HEK293 (cell line): ENCODE data around the gene SKAP1.

Experiments
- CTCF ChIA-PET: fragments of 350-600 bp; formaldehyde crosslinking; extraction: SDS; loops from one replicate; lab custom pipeline; 2021; ENCODE audit warnings: antibody characterized with exemption; lab: Yijun Ruan, JAX
- POLR2A ChIA-PET: fragments of 300-600 bp; formaldehyde crosslinking; extraction: SDS; loops from one replicate; lab custom pipeline; 2020; ENCODE audit warnings: antibody characterized with exemption, inconsistent platforms; lab: Yijun Ruan, JAX
- H3K27ac ChIP-seq: fragments of 200-500 bp; sonication (Bioruptor generic); 2 replicates; pipeline ENCODE4 v1.5.1; 2014; ENCODE audit warnings: low read depth, low read length, control low read depth, inconsistent platforms; ENCODE audit errors: extremely low read depth
- H3K36me3 ChIP-seq, 2 experiments: fragments of 200-500 bp in 1 of 2; sonication (Bioruptor generic) in 1 of 2; 1 replicate in 1 of 2; 2 replicates in 1 of 2; pipeline ENCODE4 v1.5.1; 2014 to 2017; ENCODE audit warnings: inconsistent platforms in 2 of 2, low read length in 2 of 2; ENCODE audit not compliant: control insufficient read depth in 2 of 2, insufficient read depth in 1 of 2
- H3K4me1 ChIP-seq: fragments of 200-500 bp; sonication (Bioruptor generic); 2 replicates; pipeline ENCODE4 v1.5.1; 2014; ENCODE audit warnings: mild to moderate bottlenecking, low read length, inconsistent platforms; ENCODE audit not compliant: control insufficient read depth, insufficient read depth
- H3K4me3 ChIP-seq: 2 replicates; pipeline ENCODE4 v1.5.1; 2011; ENCODE audit warnings: low read depth, mild to moderate bottlenecking, control low read depth, low read length, moderate library complexity
- H3K9me3 ChIP-seq: fragments of 200-500 bp; sonication (Bioruptor generic); 2 replicates; pipeline ENCODE4 v1.5.1; 2014; ENCODE audit warnings: low read depth, low read length, inconsistent platforms; ENCODE audit not compliant: control insufficient read depth, insufficient read depth
- MZF1 ChIP-seq: fragments of 450-650 bp; formaldehyde crosslinking; IDR thresholded peaks from 2 replicates; pipeline ENCODE4 v1.5.1; 2017; ENCODE audit warnings: missing biosample characterization, missing genetic modification characterization, borderline replicate concordance
- PATZ1 ChIP-seq: fragments of 450-650 bp; formaldehyde crosslinking; IDR thresholded peaks from 2 replicates; pipeline ENCODE4 v1.5.1; 2016; ENCODE audit warnings: missing biosample characterization, missing genetic modification characterization
- PBX3 ChIP-seq: sonication (generic); formaldehyde crosslinking; IDR thresholded peaks from 2 replicates; pipeline ENCODE4 v1.8.1; 2022; ENCODE audit warnings: mild to moderate bottlenecking, moderate library complexity, missing genetic modification reagents
- PRDM6 ChIP-seq: fragments of 450-650 bp; formaldehyde crosslinking; IDR thresholded peaks from 2 replicates; pipeline ENCODE4 v1.5.1; 2017; ENCODE audit warnings: missing biosample characterization, missing genetic modification characterization
- RBAK ChIP-seq: fragments of 450-650 bp; formaldehyde crosslinking; IDR thresholded peaks from 2 replicates; pipeline ENCODE4 v1.5.1; 2016; ENCODE audit warnings: missing biosample characterization, missing genetic modification characterization
- ZBTB7A ChIP-seq: fragments of 450-650 bp; formaldehyde crosslinking; IDR thresholded peaks from 2 replicates; pipeline ENCODE4 v1.5.1; 2016; ENCODE audit warnings: low read depth, missing biosample characterization, missing genetic modification characterization
- ZNF138 ChIP-seq: fragments of 450-650 bp; formaldehyde crosslinking; IDR thresholded peaks from 2 replicates; pipeline ENCODE4 v1.5.1; 2016; ENCODE audit warnings: missing biosample characterization, missing genetic modification characterization, borderline replicate concordance
- ZNF157 ChIP-seq: fragments of 450-650 bp; formaldehyde crosslinking; IDR thresholded peaks from 2 replicates; pipeline ENCODE4 v1.5.1; 2016; ENCODE audit warnings: missing biosample characterization, missing genetic modification characterization
- ZNF169 ChIP-seq: fragments of 450-650 bp; formaldehyde crosslinking; IDR thresholded peaks from 2 replicates; pipeline ENCODE4 v1.5.1; 2016; ENCODE audit warnings: missing biosample characterization, missing genetic modification characterization
- ZNF280D ChIP-seq: fragments of 450-650 bp; formaldehyde crosslinking; IDR thresholded peaks from 2 replicates; pipeline ENCODE4 v1.5.1; 2016; ENCODE audit warnings: missing biosample characterization, missing genetic modification characterization
- ZNF335 ChIP-seq: fragments of 450-650 bp; formaldehyde crosslinking; conservative IDR thresholded peaks from 2 replicates; pipeline ENCODE4 v1.5.1; 2016; ENCODE audit warnings: missing biosample characterization, missing genetic modification characterization
- ZNF530 ChIP-seq: fragments of 450-650 bp; formaldehyde crosslinking; IDR thresholded peaks from 2 replicates; pipeline ENCODE4 v1.5.1; 2016; ENCODE audit warnings: low read depth, missing biosample characterization, missing genetic modification characterization
- ZNF558 ChIP-seq: fragments of 450-650 bp; formaldehyde crosslinking; IDR thresholded peaks from 2 replicates; pipeline ENCODE4 v1.5.1; 2016; ENCODE audit warnings: missing biosample characterization, missing genetic modification characterization
- ZNF600 ChIP-seq: fragments of 450-650 bp; formaldehyde crosslinking; IDR thresholded peaks from 2 replicates; pipeline ENCODE4 v1.5.1; 2016; ENCODE audit warnings: missing biosample characterization, missing genetic modification characterization
- ZNF624 ChIP-seq: fragments of 450-650 bp; formaldehyde crosslinking; IDR thresholded peaks from 2 replicates; pipeline ENCODE4 v1.5.1; 2017; ENCODE audit warnings: missing biosample characterization, missing genetic modification characterization
- ZNF629 ChIP-seq: fragments of 450-650 bp; formaldehyde crosslinking; IDR thresholded peaks from 2 replicates; pipeline ENCODE4 v1.5.1; 2017; ENCODE audit warnings: missing biosample characterization, missing genetic modification characterization
- ZNF704 ChIP-seq: fragments of 450-650 bp; formaldehyde crosslinking; IDR thresholded peaks from 2 replicates; pipeline ENCODE4 v1.5.1; 2016; ENCODE audit warnings: missing biosample characterization, missing genetic modification characterization
- ZNF792 ChIP-seq: fragments of 450-650 bp; formaldehyde crosslinking; IDR thresholded peaks from 2 replicates; pipeline ENCODE4 v1.5.1; 2016; ENCODE audit warnings: missing biosample characterization, missing genetic modification characterization

SKAP1 gene

GRCh38 chr17:48392857-48393256 is 37.2 kb downstream of the SKAP1 start:
- no peaks in the 10 kb centered on the region for H3K36me3 ChIP-seq
- no peaks in the 10 kb centered on the region for H3K9me3 ChIP-seq
- peaks cover 22% of the 10 kb centered on the region for H3K4me1 ChIP-seq
- TF ChIP-seq ZNF600 = no peak
- no peak for TF ChIP-seq PRDM6 (tag by site-specific recombination)
- TF ChIP-seq ZNF624 (tag by site-specific recombination) = no peak
- no peak for TF ChIP-seq RBAK (tag by site-specific recombination)
- TF ChIP-seq ZNF704 (tag by site-specific recombination) = no peak
- no peak for TF ChIP-seq ZNF169
- no peak for TF ChIP-seq ZNF792 (tag by site-specific recombination)
- no peak for TF ChIP-seq ZNF280D
- no peak for TF ChIP-seq ZNF138 (tag by site-specific recombination)
- TF ChIP-seq ZBTB7A (tag by site-specific recombination) = no peak
- no peak for TF ChIP-seq ZNF530 (tag by site-specific recombination)
- no peak for TF ChIP-seq PBX3 (CRISPR knock-in tag)
- no peak for TF ChIP-seq MZF1 (tag by site-specific recombination)
- no peak for TF ChIP-seq ZNF629 (tag by site-specific recombination)
- no peak for TF ChIP-seq PATZ1
- no peak for TF ChIP-seq ZNF157
- TF ChIP-seq ZNF335 (tag by site-specific recombination) = no peak
- no peak for TF ChIP-seq ZNF558 (tag by site-specific recombination)
- H3K4me3 ChIP-seq = no peak overlapping the region
- CTCF ChIA-PET = interaction anchor here (0.6 to 1.9 kb wide), 5 partner anchors 15 to 65 kb away, joined by 3 to 8 read pairs (median 4); no protein-coding TSS in a partner anchor
- POLR2A ChIA-PET = no interaction called here
- H3K27ac ChIP-seq = no peak overlapping the region
